Esophagus squamous epithelium (tissue), 5 donors: Measurements from ENCODE around the gene PGAP6. TPM values are rescaled to one million over a fixed set of nuclear protein-coding genes. Genes with fewer than 3 reads are reported as not detected.
"Not testable (repeated sequence)": the region's sequence is repeated elsewhere in the genome, so short reads cannot be mapped to it uniquely, and the experiment has no call there.

ENCODE experiments used
- DNase-seq: peaks from one replicate; lab custom pipeline; 2025; lab: John Stamatoyannopoulos, UW
- H3K27ac ChIP-seq, 4 donors: fragments of 200-600 bp; sonication (generic); one replicate each; pipeline ENCODE4 v1.5.1; 2016 to 2019; ENCODE audit warnings: mild to moderate bottlenecking in 1 of 4
- H3K27me3 ChIP-seq, 4 donors: fragments of 200-600 bp; sonication (generic); 1 replicate in 3 of 4; 2 replicates in 1 of 4; pipeline versions ENCODE4 v1.5.1 to v1.6.0; 2017 to 2021; ENCODE audit warnings: antibody characterized with exemption in 1 of 4
- H3K36me3 ChIP-seq, 3 donors: fragments of 200-600 bp; sonication (generic); one replicate each; pipeline ENCODE4 v1.5.1; 2016 to 2019
- H3K4me1 ChIP-seq, 3 donors: fragments of 200-600 bp; sonication (generic); one replicate each; pipeline ENCODE4 v1.5.1; 2017 to 2019
- H3K4me3 ChIP-seq, 4 donors: fragments of 200-600 bp; sonication (generic); 1 replicate in 3 of 4; 2 replicates in 1 of 4; pipeline ENCODE4 v1.5.1; 2016 to 2019; ENCODE audit warnings: mild to moderate bottlenecking in 2 of 4, moderate library complexity in 1 of 4
- H3K9me3 ChIP-seq, 3 donors: fragments of 200-600 bp; sonication (generic); one replicate each; pipeline ENCODE4 v1.5.1; 2016 to 2019
- CTCF ChIP-seq, 6 experiments: fragments of 450-650 bp in 4 of 6; fragments of 200-600 bp in 2 of 6; sonication (generic) in 2 of 6; IDR thresholded peaks; one replicate each; pipeline ENCODE4 v1.5.1; 2016 to 2019; ENCODE audit warnings: antibody characterized with exemption in 6 of 6, mild to moderate bottlenecking in 4 of 6, moderate library complexity in 4 of 6
- POLR2A ChIP-seq, 4 donors: fragments of 450-650 bp; IDR thresholded peaks; one replicate each; pipeline ENCODE4 v1.6.1; 2017; ENCODE audit warnings: antibody characterized with exemption in 4 of 4, mild to moderate bottlenecking in 4 of 4, moderate library complexity in 3 of 4
- WGBS, 2 donors: methylation state at CpG; one replicate each; pipeline ENCODE4 v1.1.5; 2018; 5-methylcytosine and 5-hydroxymethylcytosine counted together
- intact Hi-C: fragments of 100-400 bp; cut with DNase I; formaldehyde crosslinking; loops from one replicate; pipeline ENCODE4 v1.15.0; 2022
- total RNA-seq, 4 donors: library from RNA; depleted of rRNA; stranded (reverse); fragments of >200 nt; gene quantifications; one replicate each; pipeline ENCODE4 v1.1.0, GENCODE V29; 2016
- donor health status: DM: yes; HTN: yes; CAD: no.

The PGAP6 gene
- total RNA-seq, 4 donors from 2014 or later: 23.5 to 31.7 (median 27.6) TPM

- Histone ChIP-seq H3K27me3 (peaks cover 0 to 32% (median 0%) of the 10 kb centered on the region in 4 donors), H3K27ac (no peak overlapping the region), H3K4me3 (no peak overlapping the region), H3K4me1 (peaks cover 16 to 34% (median 23%) of the 10 kb centered on the region in 3 donors), H3K36me3 (peaks cover 14 to 38% (median 21%) of the 10 kb centered on the region in 3 donors), H3K9me3 (no peaks in the 10 kb centered on the region)
- 80% methylated on average over 4 of the region's 10 CpGs; no CpG with 5 or more reads in 1 of the 2 donors for WGBS, 2 donors
- intact Hi-C loops: no loop called here
- no peak for DNase-seq
- TF ChIP-seq POLR2A (IDR thresholded peaks at IDR 0.05): no peak
- TF ChIP-seq CTCF (IDR thresholded peaks at IDR 0.05): no peak
These were observed 15.3 kb downstream of the PGAP6 start for GRCh38 chr16:366476-366875.

- no peak overlapping the region for H3K4me3 ChIP-seq
- H3K9me3 ChIP-seq: no peaks in the 10 kb centered on the region
- H3K4me1 ChIP-seq: peaks cover 7 to 19% (median 12%) of the 10 kb centered on the region in 3 donors
- intact Hi-C loops: no loop called here
- H3K27ac ChIP-seq: no peak overlapping the region
- no peak for DNase-seq
- TF ChIP-seq CTCF (IDR thresholded peaks at IDR 0.05): no peak
- no peak for TF ChIP-seq POLR2A (IDR thresholded peaks at IDR 0.05)
- peaks cover 0 to 37% (median 0%) of the 10 kb centered on the region in 4 donors for H3K27me3 ChIP-seq
- H3K36me3 ChIP-seq: peaks cover 14 to 36% (median 21%) of the 10 kb centered on the region in 3 donors
- WGBS, 2 donors: 74 to 85% methylated on average over 8 to 13 of the region's 19 CpGs
These were observed 16.9 kb downstream of the PGAP6 start for GRCh38 chr16:364595-365491.

GRCh38 chr16:363766-364490 lies 17.9 kb downstream of the PGAP6 start:
- Histone ChIP-seq H3K9me3 (no peaks in the 10 kb centered on the region), H3K36me3 (peaks cover 11 to 32% (median 21%) of the 10 kb centered on the region in 3 donors), H3K4me1 (peaks cover 0 to 10% (median 7%) of the 10 kb centered on the region in 3 donors), H3K27me3 (peaks cover 0 to 37% (median 0%) of the 10 kb centered on the region in 4 donors), H3K4me3 (no peak overlapping the region), H3K27ac (no peak overlapping the region)
- 14 to 20% methylated on average over 3 to 11 of the region's 24 CpGs for WGBS, 2 donors
- intact Hi-C loops: no loop called here
- no peak for TF ChIP-seq POLR2A (IDR thresholded peaks at IDR 0.05)
- no peak for TF ChIP-seq CTCF (IDR thresholded peaks at IDR 0.05)
- no peak for DNase-seq

GRCh38 chr16:363110-363765 lies 18.5 kb downstream of the PGAP6 start:
- no peak for TF ChIP-seq POLR2A (IDR thresholded peaks at IDR 0.05)
- no peak for TF ChIP-seq CTCF (IDR thresholded peaks at IDR 0.05)
- Histone ChIP-seq H3K9me3 (no peaks in the 10 kb centered on the region), H3K27ac (no peak overlapping the region), H3K36me3 (peaks cover 7 to 25% (median 17%) of the 10 kb centered on the region in 3 donors), H3K4me3 (no peak overlapping the region), H3K4me1 (peaks cover 0 to 10% (median 7%) of the 10 kb centered on the region in 3 donors), H3K27me3 (peaks cover 0 to 37% (median 0%) of the 10 kb centered on the region in 4 donors)
- intact Hi-C loops: no loop called here
- 59 to 72% methylated on average over 5 to 9 of the region's 20 CpGs for WGBS, 2 donors
- no peak for DNase-seq

GRCh38 chr16:362702-362999 lies 19.1 kb downstream of the PGAP6 start:
- H3K27ac ChIP-seq, H3K9me3 ChIP-seq, H3K4me3 ChIP-seq, intact Hi-C loops, DNase-seq: not testable (repeated sequence)
- Histone ChIP-seq H3K27me3 (peaks cover 0 to 37% (median 0%) of the 10 kb centered on the region in 4 donors), H3K36me3 (peaks cover 6 to 19% (median 11%) of the 10 kb centered on the region in 3 donors), H3K4me1 (peaks cover 0 to 10% (median 7%) of the 10 kb centered on the region in 3 donors)
- WGBS, 2 donors: no CpG with 5 or more reads among the region's 24 CpGs
